ENCODE results near the gene ARHGAP42.

Gene ARHGAP42

GRCh38 chr11:100680070-100680469, 7.0 kb upstream of the ARHGAP42 start:
- no peak for DNase-seq (ENCODE audit: insufficient read length, low spot score)
- FAIRE-seq, result no peak

GRCh38 chr11:100681064-100681502, 6.0 kb upstream of the ARHGAP42 start:
- DNase-seq (ENCODE audit: insufficient read length, low spot score), result peak; percentile 79

GRCh38 chr11:100682247-100682969, 4.7 kb upstream of the ARHGAP42 start:
- FAIRE-seq, result peak; percentile 70
- no peak for DNase-seq (ENCODE audit: insufficient read length, low spot score)

More at GRCh38 chr11:100681064-100681502, 6.0 kb upstream of the ARHGAP42 start:
- FAIRE-seq, result peak; percentile 99

- DNase-seq (ENCODE audit: insufficient read length, low spot score) (no peak), FAIRE-seq (no peak)
Measured at GRCh38 chr11:100683126-100683525, 4.0 kb upstream of the ARHGAP42 start.

GRCh38 chr11:100684101-100685065, 2.7 kb upstream of the ARHGAP42 start:
- no peak for DNase-seq (ENCODE audit: insufficient read length, low spot score)
- FAIRE-seq, result peak; percentile 62

- FAIRE-seq (no peak), DNase-seq (ENCODE audit: insufficient read length, low spot score) (no peak)
Measured at GRCh38 chr11:100686476-100687053, 523 bp upstream of the ARHGAP42 start.

GRCh38 chr11:100687630-100688395, 725 bp downstream of the ARHGAP42 start:
- DNase-seq (ENCODE audit: insufficient read length, low spot score) (peak; percentile 55), FAIRE-seq (peak; percentile 91)

GRCh38 chr11:100689141-100689540, 2.1 kb downstream of the ARHGAP42 start:
- DNase-seq (ENCODE audit: insufficient read length, low spot score) (no peak), FAIRE-seq (no peak)

- no peak for FAIRE-seq
- DNase-seq (ENCODE audit: insufficient read length, low spot score), result no peak
Measured at GRCh38 chr11:100691896-100692653, 5.0 kb downstream of the ARHGAP42 start.

GRCh38 chr11:100695911-100696310, 8.8 kb downstream of the ARHGAP42 start:
- no peak for DNase-seq (ENCODE audit: insufficient read length, low spot score)
- FAIRE-seq, result no peak

GRCh38 chr11:100703139-100703538, 16.1 kb downstream of the ARHGAP42 start:
- DNase-seq (ENCODE audit: insufficient read length, low spot score) (no peak), FAIRE-seq (no peak)

- no peak for FAIRE-seq
- DNase-seq (ENCODE audit: insufficient read length, low spot score), result no peak
Measured at GRCh38 chr11:100703801-100704575, 16.9 kb downstream of the ARHGAP42 start.

- FAIRE-seq, result no peak
- DNase-seq (ENCODE audit: insufficient read length, low spot score), result no peak
Measured at GRCh38 chr11:100705447-100705846, 18.4 kb downstream of the ARHGAP42 start.

- DNase-seq (ENCODE audit: insufficient read length, low spot score) (no peak), FAIRE-seq (peak; percentile 47)
Measured at GRCh38 chr11:100706179-100706578, 19.1 kb downstream of the ARHGAP42 start.

- DNase-seq (ENCODE audit: insufficient read length, low spot score), result peak; percentile 10
Measured at GRCh38 chr11:100709233-100709957, 22.3 kb downstream of the ARHGAP42 start.

GRCh38 chr11:100711984-100712383, 24.9 kb downstream of the ARHGAP42 start:
- FAIRE-seq (no peak), DNase-seq (ENCODE audit: insufficient read length, low spot score) (no peak)

More at GRCh38 chr11:100709233-100709957, 22.3 kb downstream of the ARHGAP42 start:
- FAIRE-seq, result peak; percentile 28

- peak; percentile 40 for FAIRE-seq
- DNase-seq (ENCODE audit: insufficient read length, low spot score), result no peak
Measured at GRCh38 chr11:100712583-100712982, 25.5 kb downstream of the ARHGAP42 start.

- FAIRE-seq (no peak), DNase-seq (ENCODE audit: insufficient read length, low spot score) (no peak)
Measured at GRCh38 chr11:100715165-100715761, 28.2 kb downstream of the ARHGAP42 start.
